Astrocyte (in vitro differentiated cells and primary cell): Measurements from ENCODE around the gene XPOT.

Experiments
- CTCF ChIP-seq: IDR thresholded peaks from 2 replicates; pipeline ENCODE4 v1.5.1; 2011; ENCODE audit warnings: low read depth, mild to moderate bottlenecking, inconsistent platforms, low read length, moderate library complexity; ENCODE audit not compliant: insufficient read depth
- EZH2 ChIP-seq: IDR thresholded peaks from 2 replicates; pipeline ENCODE4 v1.6.1; 2012; ENCODE audit warnings: mild to moderate bottlenecking, low read length, inconsistent platforms; ENCODE audit not compliant: insufficient read depth

GRCh38 chr12:64459394-64459891 lies 55.3 kb downstream of the XPOT start:
- TF ChIP-seq CTCF, result no peak
- TF ChIP-seq EZH2, result no peak
